HG03521 (cell line): Measurements from ENCODE around the gene RAB31.
"Not testable (repeated sequence)": the region's sequence is repeated elsewhere in the genome, so short reads cannot be mapped to it uniquely, and the experiment has no call there.

Source experiments
- ATAC-seq: cut with Tn5 transposase; IDR thresholded peaks from one replicate; pipeline ENCODE4 v1.9.1; 2021; ENCODE audit warnings: mild to moderate bottlenecking, moderate library complexity; ENCODE audit not compliant: unreplicated experiment

Gene RAB31

GRCh38 chr18:9901377-9901776, 193.3 kb downstream of the RAB31 start:
- no peak for ATAC-seq

- not testable (repeated sequence) for ATAC-seq
These were observed 194.2 kb downstream of the RAB31 start for GRCh38 chr18:9902264-9902663.

- no peak for ATAC-seq
These were observed 194.7 kb downstream of the RAB31 start for GRCh38 chr18:9902832-9903231.

GRCh38 chr18:9905401-9905922, 197.4 kb downstream of the RAB31 start:
- no peak for ATAC-seq

- no peak for ATAC-seq
These were observed 198.4 kb downstream of the RAB31 start for GRCh38 chr18:9906481-9906880.

GRCh38 chr18:9907867-9908266, 199.8 kb downstream of the RAB31 start:
- no peak for ATAC-seq

GRCh38 chr18:9910071-9910470, 202.0 kb downstream of the RAB31 start:
- no peak for ATAC-seq

- ATAC-seq = no peak
These were observed 202.6 kb downstream of the RAB31 start for GRCh38 chr18:9910661-9911060.

GRCh38 chr18:9911226-9911625, 203.1 kb downstream of the RAB31 start:
- no peak for ATAC-seq
